Tongue (tissue), 1 donor: Measurements from ENCODE around the gene STAT1. TPM values are rescaled to one million over a fixed set of nuclear protein-coding genes. Genes with fewer than 3 reads are reported as not detected.

Source experiments
- total RNA-seq: library from RNA; depleted of rRNA; stranded (reverse); fragments of >200 nt; gene quantifications from one replicate; pipeline ENCODE4 v1.2.3, GENCODE V29; 2014

Gene STAT1
- total RNA-seq, 1 donor from 2014 or later: 55.0 TPM

Other genes starting within 250 kb of the STAT1 start
- 131 TPM for gene GLS, start 133.3 kb downstream of the STAT1 start, total RNA-seq
- 4.8 TPM for gene STAT4, start 136.8 kb upstream of the STAT1 start, total RNA-seq
- 138 TPM for gene MYO1B, start 231.2 kb upstream of the STAT1 start, total RNA-seq